ENCODE data around the gene PRAME.

Gene PRAME

GRCh38 chr22:22599248-22599647 is 40.2 kb upstream of the PRAME start:
- H3K9me3 ChIP-seq (replicated peaks; ENCODE audit: insufficient read depth, low read length) = no peaks in the 10 kb centered on the region
- no peak overlapping the region for H2AFZ ChIP-seq (ENCODE audit: low read length)
- no peaks in the 10 kb centered on the region for H3K36me3 ChIP-seq (replicated peaks; ENCODE audit: insufficient read depth, low read length)
- no peaks in the 10 kb centered on the region for H3K9me2 ChIP-seq (replicated peaks; ENCODE audit: insufficient read depth, low read length)
- no peaks in the 10 kb centered on the region for H3F3A ChIP-seq (ENCODE audit: insufficient read depth, low read length)
- H3K4me3 ChIP-seq (ENCODE audit: low read length) = no peak overlapping the region
- no peak overlapping the region for H3K4me2 ChIP-seq (ENCODE audit: low read depth, low read length)
- no peaks in the 10 kb centered on the region for H3K79me2 ChIP-seq (ENCODE audit: low read length)
- no peak for DNase-seq
- no peak overlapping the region for H3K27ac ChIP-seq (ENCODE audit: low read length)
- H3K27me3 ChIP-seq (replicated peaks; ENCODE audit: insufficient read depth, low read length) = no peaks in the 10 kb centered on the region
- H4K20me1 ChIP-seq (ENCODE audit: insufficient read depth, low read length) = no peaks in the 10 kb centered on the region
- no peak overlapping the region for H3K9ac ChIP-seq (ENCODE audit: low read length)
- TF ChIP-seq CTCF (IDR thresholded peaks at IDR 0.05; ENCODE audit: low read length) (no peak), EZH2phosphoT487 (IDR thresholded peaks at IDR 0.05; ENCODE audit: low read length) (no peak), EZH2 (optimal IDR thresholded peaks at IDR 0.05; ENCODE audit: low read depth, low read length) (no peak)
- peaks cover 2% of the 10 kb centered on the region; the same call in 1 of the 2 replicates for H3K4me1 ChIP-seq (ENCODE audit: low read length)

GRCh38 chr22:22598144-22598543 is 39.1 kb upstream of the PRAME start:
- Histone ChIP-seq H3K27ac (ENCODE audit: low read length) (no peak overlapping the region), H3K4me3 (ENCODE audit: low read length) (no peak overlapping the region), H3K4me1 (ENCODE audit: low read length) (peaks cover 4% of the 10 kb centered on the region; the same call in 1 of the 2 replicates), H3K4me2 (ENCODE audit: low read depth, low read length) (no peak overlapping the region), H3F3A (ENCODE audit: insufficient read depth, low read length) (no peaks in the 10 kb centered on the region), H3K79me2 (ENCODE audit: low read length) (no peaks in the 10 kb centered on the region), H3K36me3 (replicated peaks; ENCODE audit: insufficient read depth, low read length) (no peaks in the 10 kb centered on the region), H3K9me3 (replicated peaks; ENCODE audit: insufficient read depth, low read length) (no peaks in the 10 kb centered on the region), H4K20me1 (ENCODE audit: insufficient read depth, low read length) (no peaks in the 10 kb centered on the region), H3K9me2 (replicated peaks; ENCODE audit: insufficient read depth, low read length) (no peaks in the 10 kb centered on the region), H3K9ac (ENCODE audit: low read length) (no peak overlapping the region), H3K27me3 (replicated peaks; ENCODE audit: insufficient read depth, low read length) (no peaks in the 10 kb centered on the region), H2AFZ (ENCODE audit: low read length) (no peak overlapping the region)
- TF ChIP-seq CTCF (IDR thresholded peaks at IDR 0.05; ENCODE audit: low read length) = no peak
- TF ChIP-seq EZH2 (optimal IDR thresholded peaks at IDR 0.05; ENCODE audit: low read depth, low read length) = no peak
- no peak for TF ChIP-seq EZH2phosphoT487 (IDR thresholded peaks at IDR 0.05; ENCODE audit: low read length)
- DNase-seq = no peak

GRCh38 chr22:22595001-22595835 is 36.2 kb upstream of the PRAME start:
- TF ChIP-seq EZH2 (optimal IDR thresholded peaks at IDR 0.05; ENCODE audit: low read depth, low read length) (no peak), CTCF (IDR thresholded peaks at IDR 0.05; ENCODE audit: low read length) (no peak), EZH2phosphoT487 (IDR thresholded peaks at IDR 0.05; ENCODE audit: low read length) (no peak)
- H2AFZ ChIP-seq (ENCODE audit: low read length) = no peak overlapping the region
- no peak overlapping the region for H3K4me3 ChIP-seq (ENCODE audit: low read length)
- no peak overlapping the region for H3K4me2 ChIP-seq (ENCODE audit: low read depth, low read length)
- H3K9me2 ChIP-seq (replicated peaks; ENCODE audit: insufficient read depth, low read length) = no peaks in the 10 kb centered on the region
- H3K27ac ChIP-seq (ENCODE audit: low read length) = no peak overlapping the region
- no peaks in the 10 kb centered on the region for H3K36me3 ChIP-seq (replicated peaks; ENCODE audit: insufficient read depth, low read length)
- no peak for DNase-seq
- H3K27me3 ChIP-seq (replicated peaks; ENCODE audit: insufficient read depth, low read length) = no peaks in the 10 kb centered on the region
- H4K20me1 ChIP-seq (ENCODE audit: insufficient read depth, low read length) = no peaks in the 10 kb centered on the region
- no peaks in the 10 kb centered on the region for H3F3A ChIP-seq (ENCODE audit: insufficient read depth, low read length)
- no peak overlapping the region for H3K9ac ChIP-seq (ENCODE audit: low read length)
- no peaks in the 10 kb centered on the region for H3K79me2 ChIP-seq (ENCODE audit: low read length)
- H3K9me3 ChIP-seq (replicated peaks; ENCODE audit: insufficient read depth, low read length) = no peaks in the 10 kb centered on the region
- peaks cover 4% of the 10 kb centered on the region; the same call in 1 of the 2 replicates for H3K4me1 ChIP-seq (ENCODE audit: low read length)
